HG03469 (cell line): ENCODE data around the gene KRT81.
"Not testable (repeated sequence)": the region's sequence is repeated elsewhere in the genome, so short reads cannot be mapped to it uniquely, and the experiment has no call there.

Source experiments
- ATAC-seq: cut with Tn5 transposase; IDR thresholded peaks from one replicate; pipeline ENCODE4 v1.9.1; 2021; ENCODE audit warnings: mild to moderate bottlenecking, moderate library complexity, moderate number of reproducible peaks; ENCODE audit not compliant: unreplicated experiment

KRT81 gene

GRCh38 chr12:52256584-52256935 is 34.8 kb downstream of the KRT81 start:
- ATAC-seq, result no peak

DNA sequence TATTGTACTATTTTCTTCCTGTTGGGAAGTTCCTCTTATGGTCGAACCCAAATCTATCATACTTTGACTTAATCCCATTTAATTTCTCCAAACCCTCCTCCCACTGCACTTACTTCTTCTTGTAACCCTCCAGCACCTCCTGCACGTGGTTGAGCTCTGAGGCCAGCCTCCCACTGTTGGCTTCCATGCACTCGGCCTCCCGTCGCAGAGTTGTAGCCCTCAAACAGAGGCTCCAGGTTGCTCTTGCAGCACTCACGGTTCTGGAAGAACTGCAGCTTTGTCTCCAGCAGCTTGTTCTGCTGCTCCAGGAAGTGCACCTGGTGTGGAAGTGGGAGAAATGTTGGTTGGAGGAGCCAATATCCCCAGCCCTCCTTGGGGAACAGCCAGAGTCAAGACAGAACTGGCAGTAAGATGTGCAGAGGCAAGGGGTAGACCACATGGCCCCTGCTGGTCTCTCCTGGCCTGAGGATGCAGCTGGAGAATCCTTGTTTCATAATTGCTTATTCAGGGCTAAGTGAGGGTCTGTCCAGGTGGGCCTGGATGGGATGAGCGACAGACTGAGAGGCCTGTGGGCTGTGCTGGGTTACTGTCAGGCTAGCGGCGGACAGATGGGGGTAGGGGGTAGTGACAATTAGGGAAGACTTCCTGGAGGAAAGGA is 35.3 kb downstream of the KRT81 start:
- ATAC-seq, result no peak

- ATAC-seq, result no peak
Measured at GRCh38 chr12:52254965-52255751, 36.2 kb downstream of the KRT81 start.

- no peak for ATAC-seq
Measured at GRCh38 chr12:52254180-52254964, 37.0 kb downstream of the KRT81 start.

- no peak for ATAC-seq
Measured at GRCh38 chr12:52253391-52254179, 37.7 kb downstream of the KRT81 start.

- ATAC-seq, result no peak
Measured at GRCh38 chr12:52252728-52253343, 38.5 kb downstream of the KRT81 start.

DNA sequence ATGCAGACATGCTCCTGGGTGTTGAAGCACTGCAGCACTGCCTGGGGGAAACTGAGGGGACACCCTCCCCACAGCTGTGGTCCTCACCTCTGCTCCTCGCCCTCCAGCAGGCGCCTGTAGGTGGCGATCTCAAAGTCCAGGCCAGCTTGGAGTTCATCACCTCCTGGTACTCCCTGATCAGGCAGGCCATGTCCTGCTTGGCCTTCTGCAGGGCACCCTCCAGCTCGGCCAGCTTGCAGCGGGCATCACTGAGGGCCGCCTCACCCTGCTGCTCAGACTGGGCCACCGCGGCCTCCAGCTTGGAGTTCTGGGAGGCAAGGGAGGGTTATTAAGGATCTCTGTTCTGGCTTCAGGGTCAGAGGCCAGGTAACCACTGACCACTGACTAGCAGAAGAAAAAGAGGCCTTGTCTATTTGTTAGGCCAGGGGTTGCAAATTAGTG is 39.1 kb downstream of the KRT81 start:
- ATAC-seq, result not testable (repeated sequence)

- ATAC-seq, result no peak
Measured at GRCh38 chr12:52251367-52252051, 39.8 kb downstream of the KRT81 start.

DNA sequence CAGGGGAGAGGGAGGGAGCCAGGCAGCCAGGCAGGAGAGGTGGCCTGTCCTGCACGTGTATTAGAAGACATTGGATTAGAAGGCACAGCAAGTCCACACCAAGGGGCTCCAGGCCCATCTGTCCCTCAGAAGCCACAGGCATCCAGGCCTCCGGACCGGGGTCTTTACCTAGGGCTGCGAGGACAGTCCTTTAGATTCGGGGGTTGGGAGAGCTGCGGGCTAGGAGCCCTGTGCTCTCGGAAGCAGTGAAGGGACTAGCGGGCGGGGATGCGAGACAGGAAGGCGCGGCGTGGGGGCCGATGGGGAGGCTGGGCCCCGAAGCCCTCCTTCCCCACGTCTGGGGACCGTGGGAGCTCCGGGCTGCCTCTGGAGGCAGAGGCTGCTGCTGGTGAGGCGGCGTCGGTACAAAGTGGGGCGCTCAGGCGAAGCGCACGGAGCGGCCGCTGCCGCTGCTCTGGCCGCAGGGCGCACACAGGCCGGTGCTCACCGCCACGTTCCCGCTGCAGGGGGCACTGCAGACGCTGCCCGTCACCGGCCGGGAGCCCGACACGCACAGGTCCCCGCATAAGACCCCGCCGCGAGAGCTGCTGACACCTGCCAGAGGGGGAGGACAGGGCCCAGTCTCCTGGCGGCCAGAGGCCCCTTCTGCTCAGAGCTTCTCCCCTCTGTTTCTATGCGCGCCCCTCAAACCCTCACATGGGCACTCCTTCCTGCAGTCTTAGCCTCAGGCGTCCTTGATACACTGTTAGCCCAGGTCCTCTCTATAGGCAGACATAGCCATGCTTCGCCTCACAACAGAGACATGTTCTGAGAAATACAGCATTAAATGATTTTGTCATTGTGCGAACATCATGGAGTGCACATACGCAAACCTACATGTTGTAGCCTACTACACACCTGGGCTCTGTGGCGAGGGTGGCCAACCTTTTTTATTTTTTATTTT is 41.0 kb downstream of the KRT81 start:
- no peak for ATAC-seq

GRCh38 chr12:52249511-52250047 is 41.8 kb downstream of the KRT81 start:
- no peak for ATAC-seq

DNA sequence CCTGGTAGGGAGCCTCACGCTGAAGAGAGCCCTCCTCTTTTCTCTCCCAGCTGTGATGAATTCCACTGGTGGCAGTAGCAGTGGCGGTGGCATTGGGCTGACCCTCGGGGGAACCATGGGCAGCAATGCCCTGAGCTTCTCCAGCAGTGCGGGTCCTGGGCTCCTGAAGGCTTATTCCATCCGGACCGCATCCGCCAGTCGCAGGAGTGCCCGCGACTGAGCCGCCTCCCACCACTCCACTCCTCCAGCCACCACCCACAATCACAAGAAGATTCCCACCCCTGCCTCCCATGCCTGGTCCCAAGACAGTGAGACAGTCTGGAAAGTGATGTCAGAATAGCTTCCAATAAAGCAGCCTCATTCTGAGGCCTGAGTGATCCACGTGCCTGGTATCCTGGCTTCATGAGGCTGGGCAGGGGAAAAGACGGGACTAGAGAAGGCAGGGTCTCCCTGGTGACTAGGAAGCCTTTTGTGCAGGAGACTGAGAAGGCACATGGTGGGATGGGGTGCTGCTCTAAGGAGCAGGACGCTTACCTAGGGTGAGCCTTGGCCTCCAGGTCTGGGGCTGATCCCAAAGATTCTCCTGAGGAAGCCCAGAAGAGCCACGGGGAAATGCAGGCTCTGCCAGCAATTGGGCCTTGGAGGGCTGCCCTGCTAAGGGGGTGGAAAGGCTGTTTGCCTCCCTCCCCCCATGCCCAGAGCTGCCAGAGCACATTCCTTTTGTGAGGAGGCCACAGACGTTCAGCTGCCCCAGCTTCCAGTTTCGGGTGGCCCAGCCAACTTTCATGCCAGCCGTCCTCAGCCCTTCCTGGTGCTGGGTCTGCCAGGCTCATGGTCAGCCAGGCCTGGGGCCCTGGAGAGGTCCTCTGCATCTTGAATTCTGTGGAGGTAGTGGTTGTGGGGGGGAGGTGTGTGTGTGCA is 42.5 kb downstream of the KRT81 start:
- no peak for ATAC-seq

GRCh38 chr12:52247622-52248540 is 43.5 kb downstream of the KRT81 start:
- ATAC-seq, result no peak

GRCh38 chr12:52246720-52247621 is 44.4 kb downstream of the KRT81 start:
- ATAC-seq, result no peak

DNA sequence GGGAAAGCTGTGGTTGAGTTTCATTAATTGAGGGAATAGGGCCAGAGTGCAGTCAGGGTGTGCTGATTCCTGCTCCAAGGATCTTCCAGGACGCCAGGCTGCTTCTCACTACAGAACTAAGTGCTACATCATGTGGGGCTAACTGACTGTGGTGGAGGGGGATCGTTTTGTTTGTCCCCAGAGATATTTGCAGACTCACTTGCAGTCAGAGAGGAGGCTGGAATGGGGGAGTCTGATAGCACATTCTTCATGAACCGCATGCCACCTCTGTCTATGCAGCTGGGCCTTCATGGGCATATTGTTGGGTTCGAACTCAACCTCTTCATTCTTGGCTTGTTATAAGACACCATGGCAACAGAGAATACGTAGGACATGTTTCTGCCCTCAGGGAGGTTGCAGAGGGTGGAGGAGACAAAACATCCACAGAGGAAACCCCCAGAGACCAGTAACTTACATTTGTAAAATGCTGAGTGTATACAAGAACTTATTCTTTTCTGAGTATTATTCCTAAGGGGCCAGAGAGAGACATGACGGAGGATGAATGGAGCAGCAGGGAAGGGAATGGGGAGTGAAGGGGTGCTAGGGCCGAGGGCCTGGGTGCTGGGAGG is 45.3 kb downstream of the KRT81 start:
- no peak for ATAC-seq
